ENCODE data around the gene GDPD4.

DNA sequence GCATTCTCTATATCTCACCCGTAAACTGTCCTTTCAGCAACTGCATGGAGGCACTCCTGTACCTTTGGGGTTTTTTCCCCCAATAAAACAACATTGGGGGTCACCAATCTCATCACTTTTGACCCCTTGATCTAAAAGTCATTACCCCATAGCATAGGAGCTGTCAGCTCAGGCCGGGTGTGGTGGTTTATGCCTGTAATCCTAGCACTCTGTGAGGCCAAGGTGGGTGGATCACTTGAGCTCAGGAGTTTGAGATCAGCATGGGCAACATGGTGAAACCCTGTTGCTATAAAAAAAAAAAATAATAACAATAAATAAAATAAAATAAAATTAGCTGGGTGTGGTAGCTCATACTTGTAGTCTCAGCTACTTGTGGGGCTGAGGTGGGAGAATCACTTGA, 17.1 kb upstream of the GDPD4 start:
- TF ChIP-seq CTCF (IDR thresholded peaks at IDR 0.05) (no peak), EP300 (IDR thresholded peaks at IDR 0.05) (no peak), POLR2A (IDR thresholded peaks at IDR 0.05; ENCODE audit: low read depth) (no peak)

Data from esophagus muscularis mucosa (tissue), 4 donors.